Measurements from ENCODE around the gene ALDH3A1. TPM values are rescaled to one million over a fixed set of nuclear protein-coding genes. Genes with fewer than 3 reads are reported as not detected.

The ALDH3A1 gene
- polyA plus RNA-seq, 3 donors = not detected

- Histone ChIP-seq H3K4me2 (replicated peaks; ENCODE audit: extremely low read depth, low read length, poor library complexity, severe bottlenecking) (no peak overlapping the region), H2AFZ (ENCODE audit: insufficient read depth, low read depth, low read length, poor library complexity, severe bottlenecking) (peak overlapping the region; percentile 35), H3K9ac (ENCODE audit: insufficient read depth, low read length, poor library complexity, severe bottlenecking) (no peak overlapping the region), H3K9me3 (replicated peaks in 1 of 2; ENCODE audit: control insufficient read depth in 1 of 2, insufficient read depth in 1 of 2, low read length in 2 of 2) (no peaks in the 10 kb centered on the region), H3K4me3 (replicated peaks in 1 of 3; ENCODE audit: low read depth in 2 of 3, low read length in 3 of 3) (no peak overlapping the region), H4K20me1 (ENCODE audit: insufficient read depth, low read length) (no peaks in the 10 kb centered on the region), H3K27ac (ENCODE audit: low read depth in 1 of 2, low read length in 2 of 2) (peak overlapping the region in 1 of 2 donors; percentile 4), H3K4me1 (ENCODE audit: control insufficient read depth in 1 of 2, insufficient read depth in 2 of 2, low read length in 2 of 2) (peaks cover 38 to 44% of the 10 kb centered on the region in 2 donors), H3K27me3 (ENCODE audit: control insufficient read depth in 2 of 2, insufficient read depth in 2 of 2, low read length in 2 of 2) (no peaks in the 10 kb centered on the region), H3K79me2 (ENCODE audit: insufficient read depth, low read length) (no peaks in the 10 kb centered on the region), H3K36me3 (replicated peaks in 1 of 2; ENCODE audit: control insufficient read depth in 1 of 2, insufficient read depth in 2 of 2, low read length in 2 of 2) (no peaks in the 10 kb centered on the region)
- TF ChIP-seq CTCF (IDR thresholded peaks at IDR 0.05) = no peak
- Mint-ChIP-seq H3K4me3 (no peak overlapping the region), H3K27me3 (ENCODE audit: low read depth in 3 of 3) (no peaks in the 10 kb centered on the region), H3K4me1 (peaks cover 48% of the 10 kb centered on the region), H3K9me3 (peaks cover 0 to 2% (median 0%) of the 10 kb centered on the region in 7 donors), H3K36me3 (peaks cover 0 to 6% of the 10 kb centered on the region in 2 donors), H3K27ac (peak overlapping the region in 6 of 7 donors; percentile 57 to 76 (median 68))
- intact Hi-C loops (cut with micrococcal nuclease) = loop anchor here (5.0 to 10.0 kb wide), 2 partner anchors 35 to 83 kb away; partner anchors contain the start of gene ALDH3A2 (in 1 of the 2)
- 100% methylated on average over 1 of the region's 4 CpGs for WGBS (ENCODE audit: insufficient coverage)
- peak; percentile 16 to 42 (median 31) for DNase-seq
Measured at GRCh38 chr17:19727501-19728078, 20.5 kb downstream of the ALDH3A1 start.

GRCh38 chr17:19726631-19727376 lies 21.3 kb downstream of the ALDH3A1 start:
- Histone ChIP-seq H3K9ac (ENCODE audit: insufficient read depth, low read length, poor library complexity, severe bottlenecking) (no peak overlapping the region), H3K4me2 (replicated peaks; ENCODE audit: extremely low read depth, low read length, poor library complexity, severe bottlenecking) (no peak overlapping the region), H3K36me3 (replicated peaks in 1 of 2; ENCODE audit: control insufficient read depth in 1 of 2, insufficient read depth in 2 of 2, low read length in 2 of 2) (no peaks in the 10 kb centered on the region), H3K27ac (ENCODE audit: low read depth in 1 of 2, low read length in 2 of 2) (no peak overlapping the region), H3K4me3 (replicated peaks in 1 of 3; ENCODE audit: low read depth in 2 of 3, low read length in 3 of 3) (no peak overlapping the region), H3K79me2 (ENCODE audit: insufficient read depth, low read length) (no peaks in the 10 kb centered on the region), H3K9me3 (replicated peaks in 1 of 2; ENCODE audit: control insufficient read depth in 1 of 2, insufficient read depth in 1 of 2, low read length in 2 of 2) (no peaks in the 10 kb centered on the region), H4K20me1 (ENCODE audit: insufficient read depth, low read length) (no peaks in the 10 kb centered on the region), H3K27me3 (ENCODE audit: control insufficient read depth in 2 of 2, insufficient read depth in 2 of 2, low read length in 2 of 2) (no peaks in the 10 kb centered on the region), H2AFZ (ENCODE audit: insufficient read depth, low read depth, low read length, poor library complexity, severe bottlenecking) (no peak overlapping the region), H3K4me1 (ENCODE audit: control insufficient read depth in 1 of 2, insufficient read depth in 2 of 2, low read length in 2 of 2) (peaks cover 38 to 44% of the 10 kb centered on the region in 2 donors)
- TF ChIP-seq CTCF (IDR thresholded peaks at IDR 0.05) = no peak
- Mint-ChIP-seq H3K27ac (peak overlapping the region in 6 of 7 donors; percentile 26 to 92 (median 68)), H3K36me3 (peaks cover 0 to 6% of the 10 kb centered on the region in 2 donors), H3K4me3 (no peak overlapping the region), H3K4me1 (peaks cover 48% of the 10 kb centered on the region), H3K27me3 (ENCODE audit: low read depth in 3 of 3) (peaks cover 0 to 5% (median 0%) of the 10 kb centered on the region in 3 donors), H3K9me3 (peaks cover 0 to 2% (median 0%) of the 10 kb centered on the region in 7 donors)
- no CpG with 5 or more reads among the region's 7 CpGs for WGBS (ENCODE audit: insufficient coverage)
- DNase-seq = no peak
- intact Hi-C loops (cut with micrococcal nuclease) = loop anchor here (5.0 to 10.0 kb wide), 2 partner anchors 35 to 82 kb away; partner anchors contain the start of gene ALDH3A2 (in 1 of the 2)
